H1 (cell line): Measurements from ENCODE around the gene FGF19. TPM values are rescaled to one million over a fixed set of nuclear protein-coding genes. Genes with fewer than 3 reads are reported as not detected.

Source experiments
- CTCF ChIA-PET: fragments of 300-600 bp; sonication (Branson Sonifier 250); formaldehyde crosslinking; loops from one replicate; lab custom pipeline; 2021; ENCODE audit not compliant: partially characterized antibody; lab: Charles Lee
- POLR2A ChIA-PET: fragments of 300-600 bp; sonication (Branson Sonifier 250); formaldehyde crosslinking; loops from one replicate; lab custom pipeline; 2021; ENCODE audit warnings: inconsistent platforms; ENCODE audit not compliant: partially characterized antibody; lab: Charles Lee
- DNase-seq, 2 experiments: peaks; one replicate each; pipeline versions ENCODE4 v3.0.0 to v3.0.0-alpha.2; 2010 to 2022; ENCODE audit warnings: low spot score in 2 of 2, low read depth in 1 of 2, mixed read lengths in 1 of 2
- FAIRE-seq: peaks from 2 replicates; lab custom pipeline; 2011; peaks lifted over from hg19 to GRCh38; lab: Jason Lieb, UNC
- H2AFZ ChIP-seq: 2 replicates; pipeline ENCODE4 v1.8.1; 2012; ENCODE audit warnings: low read length, inconsistent platforms
- H2AK5ac ChIP-seq: 2 replicates; pipeline ENCODE4 v1.6.1; 2013; ENCODE audit warnings: low read depth, low read length
- H2BK120ac ChIP-seq: replicated peaks from 2 replicates; pipeline ENCODE3; 2013; ENCODE audit warnings: low read depth, low read length, inconsistent platforms
- H2BK12ac ChIP-seq: 2 replicates; pipeline ENCODE4 v1.6.1; 2013; ENCODE audit warnings: low read depth, low read length
- H2BK15ac ChIP-seq: 2 replicates; pipeline ENCODE4 v1.6.1; 2013; ENCODE audit warnings: low read length
- H2BK20ac ChIP-seq: 2 replicates; pipeline ENCODE4 v1.6.1; 2013; ENCODE audit warnings: low read length
- H2BK5ac ChIP-seq: 2 replicates; pipeline ENCODE4 v1.6.1; 2013; ENCODE audit warnings: low read depth, low read length
- H3K14ac ChIP-seq: 2 replicates; pipeline ENCODE4 v1.6.1; 2013; ENCODE audit warnings: inconsistent platforms; ENCODE audit not compliant: insufficient read length
- H3K18ac ChIP-seq: 2 replicates; pipeline ENCODE4 v1.6.1; 2013; ENCODE audit warnings: low read length; ENCODE audit errors: extremely low read depth
- H3K23ac ChIP-seq: 2 replicates; pipeline ENCODE4 v1.6.1; 2013; ENCODE audit warnings: inconsistent platforms; ENCODE audit not compliant: insufficient read length
- H3K23me2 ChIP-seq: 2 replicates; pipeline ENCODE4 v1.6.1; 2013; ENCODE audit warnings: low read depth, low read length
- H3K27ac ChIP-seq: 2 replicates; pipeline ENCODE4 v1.6.1; 2011; ENCODE audit warnings: low read depth, low read length, inconsistent platforms
- H3K27me3 ChIP-seq, 4 experiments: replicated peaks in 1 of 4; 1 replicate in 1 of 4; 2 replicates in 3 of 4; pipeline versions ENCODE4 v1.6.1 to v1.8.1; 2011 to 2013; ENCODE audit warnings: low read length in 3 of 4, mild to moderate bottlenecking in 3 of 4, inconsistent platforms in 2 of 4, mixed read lengths in 2 of 4, moderate library complexity in 1 of 4; ENCODE audit not compliant: control insufficient read depth in 3 of 4, insufficient read depth in 3 of 4; ENCODE audit errors: extremely low read depth in 1 of 4
- H3K36me3 ChIP-seq, 4 experiments: 2 replicates each; pipeline versions ENCODE4 v1.6.1 to v1.8.1; 2011 to 2013; ENCODE audit warnings: mild to moderate bottlenecking in 4 of 4, low read length in 3 of 4, moderate library complexity in 2 of 4, control low read depth in 1 of 4, inconsistent platforms in 1 of 4; ENCODE audit not compliant: insufficient read depth in 4 of 4, control insufficient read depth in 2 of 4
- H3K4ac ChIP-seq: replicated peaks from 2 replicates; pipeline ENCODE3; 2013; ENCODE audit warnings: low read length, low read depth, mixed read lengths, inconsistent platforms; ENCODE audit not compliant: insufficient read length
- H3K4me1 ChIP-seq, 4 experiments: replicated peaks in 1 of 4; 1 replicate in 1 of 4; 2 replicates in 3 of 4; pipeline versions ENCODE4 v1.6.1 to v1.8.1; 2011 to 2013; ENCODE audit warnings: low read length in 3 of 4, inconsistent platforms in 2 of 4, mixed read lengths in 1 of 4; ENCODE audit not compliant: insufficient read depth in 4 of 4, control insufficient read depth in 3 of 4
- H3K4me2 ChIP-seq, 2 experiments: 2 replicates each; pipeline versions ENCODE4 v1.6.1 to v1.8.1; 2011 to 2013; ENCODE audit warnings: low read depth in 2 of 2, low read length in 2 of 2, control low read depth in 1 of 2, inconsistent platforms in 1 of 2, mild to moderate bottlenecking in 1 of 2; ENCODE audit not compliant: insufficient read depth in 1 of 2
- H3K4me3 ChIP-seq, 4 experiments: fragments of 200-600, 300-600 bp in 1 of 4; sonication (generic), shearing (Covaris generic), sonication (Bioruptor Twin) in 1 of 4; 2 replicates each; pipeline versions ENCODE4 v1.5.1 to v1.8.1; 2011 to 2016; ENCODE audit warnings: low read length in 4 of 4, low read depth in 3 of 4, control low read depth in 2 of 4, inconsistent platforms in 2 of 4, mild to moderate bottlenecking in 2 of 4, mixed read lengths in 1 of 4, moderate library complexity in 1 of 4; ENCODE audit not compliant: insufficient read depth in 2 of 4; ENCODE audit errors: extremely low read depth in 1 of 4
- H3K56ac ChIP-seq: replicated peaks from 2 replicates; pipeline ENCODE3; 2013; ENCODE audit warnings: low read depth, mild to moderate bottlenecking, mixed read lengths, low read length, inconsistent platforms; ENCODE audit not compliant: insufficient read length
- H3K79me1 ChIP-seq: 2 replicates; pipeline ENCODE4 v1.6.1; 2013; ENCODE audit warnings: low read depth, low read length, control low read depth
- H3K79me2 ChIP-seq, 2 experiments: 2 replicates each; pipeline versions ENCODE4 v1.6.1 to v1.8.1; 2012 to 2013; ENCODE audit warnings: low read length in 2 of 2, mild to moderate bottlenecking in 2 of 2, inconsistent platforms in 1 of 2; ENCODE audit not compliant: insufficient read depth in 2 of 2, control insufficient read depth in 1 of 2
- H3K9ac ChIP-seq, 4 experiments: replicated peaks in 1 of 4; 1 replicate in 1 of 4; 2 replicates in 3 of 4; pipeline versions ENCODE4 v1.6.1 to v1.8.1; 2011 to 2013; ENCODE audit warnings: low read depth in 3 of 4, low read length in 3 of 4, control low read depth in 2 of 4, mild to moderate bottlenecking in 2 of 4, moderate library complexity in 2 of 4, inconsistent platforms in 1 of 4; ENCODE audit errors: extremely low read depth in 1 of 4
- H3K9me3 ChIP-seq, 2 experiments: 2 replicates each; pipeline versions ENCODE4 v1.6.1 to v1.8.1; 2012 to 2013; ENCODE audit warnings: mild to moderate bottlenecking in 2 of 2, moderate library complexity in 2 of 2, control low read depth in 1 of 2, inconsistent platforms in 1 of 2, low read depth in 1 of 2, low read length in 1 of 2, mixed read lengths in 1 of 2; ENCODE audit not compliant: insufficient read depth in 2 of 2
- H4K20me1 ChIP-seq, 2 experiments: replicated peaks in 1 of 2; 2 replicates each; pipeline versions ENCODE3 to v1.8.1; 2011 to 2013; ENCODE audit warnings: inconsistent platforms in 2 of 2, low read length in 2 of 2, mild to moderate bottlenecking in 1 of 2; ENCODE audit not compliant: insufficient read depth in 2 of 2, control insufficient read depth in 1 of 2
- H4K5ac ChIP-seq: 2 replicates; pipeline ENCODE4 v1.6.1; 2013; ENCODE audit warnings: low read length, low read depth, mixed read lengths, inconsistent platforms; ENCODE audit not compliant: insufficient read length
- H4K8ac ChIP-seq: 2 replicates; pipeline ENCODE4 v1.8.0; 2013; ENCODE audit warnings: mild to moderate bottlenecking, moderate library complexity, low read length, inconsistent platforms; ENCODE audit not compliant: insufficient read depth; ENCODE audit errors: extremely low read depth
- H4K91ac ChIP-seq: replicated peaks from 2 replicates; pipeline ENCODE3; 2013; ENCODE audit warnings: low read length, mixed read lengths, inconsistent platforms; ENCODE audit not compliant: insufficient read length
- ASH2L ChIP-seq: fragments of 200-600, 300-600 bp; sonication (generic); IDR thresholded peaks from one replicate; pipeline ENCODE4 v1.7.1; 2017; ENCODE audit warnings: low read length
- CEBPB ChIP-seq: IDR thresholded peaks from 2 replicates; pipeline ENCODE4 v1.6.1; 2012; ENCODE audit warnings: low read depth, low read length
- CREB1 ChIP-seq: IDR thresholded peaks from 2 replicates; pipeline ENCODE4 v1.6.1; 2012; ENCODE audit warnings: inconsistent platforms
- GTF2F1 ChIP-seq: IDR thresholded peaks from 2 replicates; pipeline ENCODE4 v1.6.1; 2012; ENCODE audit warnings: low read depth, low read length, improper control_type of control experiment, borderline replicate concordance
- SIRT6 ChIP-seq: IDR thresholded peaks from one replicate; pipeline ENCODE4 v1.7.1; 2012; ENCODE audit warnings: low read length, inconsistent platforms
- WGBS, 2 experiments: shearing (Covaris generic) in 1 of 2; methylation state at CpG; one replicate each; pipeline versions ENCODE4 v1.1.6 to v1.1.7; 2013 to 2015; ENCODE audit warnings: low lambda C conversion rate in 2 of 2, mixed read lengths in 2 of 2, inconsistent platforms in 1 of 2, low coverage in 1 of 2, missing lambda C conversion rate in 1 of 2; ENCODE audit not compliant: insufficient replicate concordance in 2 of 2, insufficient coverage in 1 of 2, insufficient read length in 1 of 2; ENCODE audit errors: extremely low coverage in 1 of 2, missing lambda C conversion rate in 1 of 2; 5-methylcytosine and 5-hydroxymethylcytosine counted together
- polyA plus RNA-seq, 7 experiments: library from polyadenylated mRNA; depleted of rRNA in 3 of 7; stranded (reverse) in 5 of 7; unstranded in 2 of 7; fragments of >200 nt in 5 of 7; fragments of 200-250 nt in 2 of 7; gene quantifications; 1 replicate in 5 of 7; 2 replicates in 1 of 7; 4 replicates in 1 of 7; pipeline versions ENCODE4 v1.2.1 to v1.2.3, GENCODE V29; 2011 to 2013; ENCODE audit warnings: missing spikeins in 2 of 7, mixed read lengths in 2 of 7
- total RNA-seq: library from RNA; stranded (reverse); fragmentation: NEBNext Ultra II Directional; extraction: Animal tissue kit (Norgen Biotek cat#: 25700); gene quantifications from 2 replicates; pipeline ENCODE4 v1.2.1, GENCODE V29; 2021

FGF19 gene
- total and polyA plus RNA-seq, 2 of the 8 experiments (the other 6 are each of a cell fraction or from before 2014, with no cell fraction given), result 9.6 to 14.8 TPM

DNA sequence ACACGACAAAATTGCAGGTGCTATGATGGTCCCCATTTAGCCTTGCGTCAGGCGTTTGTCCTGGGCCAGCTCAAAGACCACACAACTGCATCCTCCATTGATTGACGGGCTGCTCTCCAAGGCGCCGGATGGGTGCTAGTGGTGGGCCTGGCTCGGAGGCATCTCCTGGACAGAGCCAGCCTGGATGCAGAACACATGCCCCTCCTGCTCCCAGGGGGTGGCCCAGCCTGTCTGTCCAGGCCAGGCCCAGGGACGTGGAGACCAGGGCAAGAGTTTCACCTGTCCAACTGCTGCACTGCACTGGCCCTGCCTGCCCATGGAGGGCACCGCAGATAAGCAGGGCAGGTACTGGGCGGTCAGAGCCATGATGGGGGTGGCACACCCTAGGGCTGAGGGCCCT lies 23.4 kb upstream of the FGF19 start:
- no peak for FAIRE-seq

More for the DNA sequence above, 23.4 kb upstream of the FGF19 start:
- H3K4ac ChIP-seq, result no peak overlapping the region
- ChIA-PET POLR2A (interaction anchor here (1.1 to 1.5 kb wide), 2 partner anchors 45 to 74 kb away, joined by 3 read pairs; no protein-coding TSS in a partner anchor), CTCF (interaction anchor here (0.8 to 20.5 kb wide), 6 partner anchors 9 to 191 kb away, joined by 3 to 197 read pairs (median 3); no protein-coding TSS in a partner anchor)
- H3K23me2 ChIP-seq, result no peaks in the 10 kb centered on the region
- no peaks in the 10 kb centered on the region for H3K9me3 ChIP-seq
- no peak for TF ChIP-seq GTF2F1
- no peak for TF ChIP-seq ASH2L
- no peak for TF ChIP-seq SIRT6
- no peak for TF ChIP-seq CREB1
- no peak for TF ChIP-seq CEBPB
- no peak overlapping the region for H2AFZ ChIP-seq
- H3K36me3 ChIP-seq, result no peaks in the 10 kb centered on the region
- H3K4me1 ChIP-seq, result no peaks in the 10 kb centered on the region
- H3K9ac ChIP-seq, result no peak overlapping the region
- no peak overlapping the region for H2BK5ac ChIP-seq
- no peak overlapping the region for H3K18ac ChIP-seq
- H3K79me2 ChIP-seq, result no peaks in the 10 kb centered on the region
- no peak overlapping the region for H3K4me2 ChIP-seq
- H2BK120ac ChIP-seq, result no peak overlapping the region
- no peak overlapping the region for H2BK15ac ChIP-seq
- H2AK5ac ChIP-seq, result no peak overlapping the region
- H4K5ac ChIP-seq, result no peak overlapping the region
- H2BK12ac ChIP-seq, result no peak overlapping the region
- H3K27ac ChIP-seq, result no peak overlapping the region
- no peak overlapping the region for H3K4me3 ChIP-seq
- 96% methylated on average over 10 of the region's 10 CpGs; no CpG with 5 or more reads in 1 of the 2 experiments for WGBS, 2 experiments
- H3K23ac ChIP-seq, result no peak overlapping the region
- no peaks in the 10 kb centered on the region; a peak in 2 of 7 replicates for H3K27me3 ChIP-seq
- H2BK20ac ChIP-seq, result no peak overlapping the region
- H3K79me1 ChIP-seq, result no peaks in the 10 kb centered on the region
- H4K20me1 ChIP-seq, result peaks cover 0 to 2% of the 10 kb centered on the region in 2 experiments
- no peak for DNase-seq
- no peak overlapping the region for H4K8ac ChIP-seq
- H4K91ac ChIP-seq, result no peak overlapping the region
- H3K56ac ChIP-seq, result no peak overlapping the region
- no peak overlapping the region for H3K14ac ChIP-seq
